Right hindlimb (tissue), 1 donor: ENCODE measurements around the gene GLYATL1B.
A peak's percentile ranks its signal among the peaks of the same experiment; 100 is the strongest.
"Not testable (repeated sequence)": the region's sequence is repeated elsewhere in the genome, so short reads cannot be mapped to it uniquely, and the experiment has no call there.

Experiments
- DNase-seq: peaks from one replicate; pipeline ENCODE4 v3.0.0-alpha.2; 2018

GLYATL1B gene

GRCh38 chr11:59086007-59086406 is at the start of gene GLYATL1B:
GLYATL1B (plus strand) TSS chr11:59086307; CDS start chr11:59086307, 0 bp downstream.
- DNase-seq = not testable (repeated sequence)

- not testable (repeated sequence) for DNase-seq
These were observed 49.6 kb upstream of the GLYATL1B start for GRCh38 chr11:59036542-59036941.

- DNase-seq = peak; percentile 36
These were observed 48.7 kb upstream of the GLYATL1B start for GRCh38 chr11:59037434-59037833.

- DNase-seq = no peak
These were observed 45.5 kb upstream of the GLYATL1B start for GRCh38 chr11:59040607-59041006.

- DNase-seq = not testable (repeated sequence)
These were observed 34.7 kb upstream of the GLYATL1B start for GRCh38 chr11:59051383-59051782.

GRCh38 chr11:59052355-59052754 is 33.8 kb upstream of the GLYATL1B start:
- DNase-seq = not testable (repeated sequence)

- DNase-seq = peak; percentile 50
These were observed 32.7 kb upstream of the GLYATL1B start for GRCh38 chr11:59053387-59053786.

GRCh38 chr11:59058120-59059033 is 27.7 kb upstream of the GLYATL1B start:
- peak; percentile 86 for DNase-seq

GRCh38 chr11:59060096-59060495 is 26.0 kb upstream of the GLYATL1B start:
- DNase-seq = not testable (repeated sequence)

GRCh38 chr11:59062602-59063529 is 23.2 kb upstream of the GLYATL1B start:
- DNase-seq = no peak

- not testable (repeated sequence) for DNase-seq
These were observed 21.9 kb upstream of the GLYATL1B start for GRCh38 chr11:59063996-59064727.

- no peak for DNase-seq
These were observed 17.0 kb upstream of the GLYATL1B start for GRCh38 chr11:59069087-59069486.

- DNase-seq = no peak
These were observed 9.1 kb upstream of the GLYATL1B start for GRCh38 chr11:59076876-59077571.

GRCh38 chr11:59078435-59078834 is 7.7 kb upstream of the GLYATL1B start:
- no peak for DNase-seq

GRCh38 chr11:59079086-59079485 is 7.0 kb upstream of the GLYATL1B start:
- no peak for DNase-seq

GRCh38 chr11:59080421-59080820 is 5.7 kb upstream of the GLYATL1B start:
- not testable (repeated sequence) for DNase-seq

GRCh38 chr11:59081430-59082020 is 4.6 kb upstream of the GLYATL1B start:
- DNase-seq = not testable (repeated sequence)

GRCh38 chr11:59088162-59088561 is 2.1 kb downstream of the GLYATL1B start:
- no peak for DNase-seq

- DNase-seq = not testable (repeated sequence)
These were observed 7.5 kb downstream of the GLYATL1B start for GRCh38 chr11:59093576-59093975.

- not testable (repeated sequence) for DNase-seq
These were observed 9.1 kb downstream of the GLYATL1B start for GRCh38 chr11:59095225-59095624.

- not testable (repeated sequence) for DNase-seq
These were observed 10.0 kb downstream of the GLYATL1B start for GRCh38 chr11:59095972-59096575.
